ENCODE measurements around the gene GMPR.
A peak's percentile ranks its signal among the peaks of the same experiment; 100 is the strongest.

The GMPR gene

GRCh38 chr6:16238057-16238962, at the start of gene GMPR:
Gene GMPR, plus strand, starts transcription at chr6:16238587. Its CDS starts 107 bp downstream, at chr6:16238694.
- no peak for DNase-seq (ENCODE audit: low read depth)

GRCh38 chr6:16190214-16190613, 48.2 kb upstream of the GMPR start:
- DNase-seq (ENCODE audit: low read depth), result no peak

GRCh38 chr6:16196260-16196983, 42.0 kb upstream of the GMPR start:
- no peak for DNase-seq (ENCODE audit: low read depth)

GRCh38 chr6:16196984-16197546, 41.3 kb upstream of the GMPR start:
- DNase-seq (ENCODE audit: low read depth), result no peak

GRCh38 chr6:16198061-16198705, 40.2 kb upstream of the GMPR start:
- no peak for DNase-seq (ENCODE audit: low read depth)

GRCh38 chr6:16199804-16200203, 38.6 kb upstream of the GMPR start:
- no peak for DNase-seq (ENCODE audit: low read depth)

GRCh38 chr6:16200321-16200883, 38.0 kb upstream of the GMPR start:
- no peak for DNase-seq (ENCODE audit: low read depth)

GRCh38 chr6:16201706-16202105, 36.7 kb upstream of the GMPR start:
- DNase-seq (ENCODE audit: low read depth), result no peak

GRCh38 chr6:16204653-16205376, 33.6 kb upstream of the GMPR start:
- no peak for DNase-seq (ENCODE audit: low read depth)

- DNase-seq (ENCODE audit: low read depth), result peak; percentile 99
Observed at GRCh38 chr6:16205377-16206144, 32.8 kb upstream of the GMPR start.

GRCh38 chr6:16206595-16207037, 31.8 kb upstream of the GMPR start:
- DNase-seq (ENCODE audit: low read depth), result peak; percentile 56

GRCh38 chr6:16208989-16209388, 29.4 kb upstream of the GMPR start:
- DNase-seq (ENCODE audit: low read depth), result no peak

- DNase-seq (ENCODE audit: low read depth), result no peak
Observed at GRCh38 chr6:16209539-16209938, 28.8 kb upstream of the GMPR start.

- DNase-seq (ENCODE audit: low read depth), result no peak
Observed at GRCh38 chr6:16212276-16212675, 26.1 kb upstream of the GMPR start.

- no peak for DNase-seq (ENCODE audit: low read depth)
Observed at GRCh38 chr6:16216501-16217155, 21.8 kb upstream of the GMPR start.

- DNase-seq (ENCODE audit: low read depth), result no peak
Observed at GRCh38 chr6:16217156-16217721, 21.1 kb upstream of the GMPR start.

- no peak for DNase-seq (ENCODE audit: low read depth)
Observed at GRCh38 chr6:16222826-16223225, 15.6 kb upstream of the GMPR start.

GRCh38 chr6:16223362-16223761, 15.0 kb upstream of the GMPR start:
- DNase-seq (ENCODE audit: low read depth), result no peak

GRCh38 chr6:16224409-16224808, 14.0 kb upstream of the GMPR start:
- no peak for DNase-seq (ENCODE audit: low read depth)
